ENCODE data around the gene CLCN7. TPM values are rescaled to one million over a fixed set of nuclear protein-coding genes. Genes with fewer than 3 reads are reported as not detected.
"Not testable (repeated sequence)": the region's sequence is repeated elsewhere in the genome, so short reads cannot be mapped to it uniquely, and the experiment has no call there.

The CLCN7 gene
- polyA plus RNA-seq, 6 donors from 2014 or later = 48.6 to 92.2 (median 61.4) TPM

GRCh38 chr16:1470481-1471251, 4.2 kb downstream of the CLCN7 start:
- Mint-ChIP-seq H3K36me3 (no peaks in the 10 kb centered on the region), H3K9me3 (no peaks in the 10 kb centered on the region), H3K27ac (peak overlapping the region; percentile 93 to 98 (median 96)), H3K27me3 (no peaks in the 10 kb centered on the region), H3K4me1 (peaks cover 38 to 67% (median 50%) of the 10 kb centered on the region in 3 donors), H3K4me3 (peak overlapping the region; percentile 54 to 91 (median 83))
- ATAC-seq (ENCODE audit: low read depth in 2 of 2) (no peak), DNase-seq (no peak)

GRCh38 chr16:1469693-1470201, 5.1 kb downstream of the CLCN7 start:
- Mint-ChIP-seq H3K4me1 (peaks cover 38 to 63% (median 54%) of the 10 kb centered on the region in 3 donors), H3K9me3 (no peaks in the 10 kb centered on the region), H3K27ac (peak overlapping the region; percentile 89 to 99 (median 96)), H3K4me3 (peak overlapping the region; percentile 35 to 91 (median 84)), H3K27me3 (no peaks in the 10 kb centered on the region), H3K36me3 (no peaks in the 10 kb centered on the region)
- peak; percentile 46 for DNase-seq
- peak; percentile 41 to 67 for ATAC-seq (ENCODE audit: low read depth in 2 of 2)

- not testable (repeated sequence) for H3K27me3 Mint-ChIP-seq; H3K36me3 Mint-ChIP-seq; H3K9me3 Mint-ChIP-seq; DNase-seq; ATAC-seq (ENCODE audit: low read depth in 2 of 2)
- peaks cover 36 to 64% (median 55%) of the 10 kb centered on the region in 3 donors for H3K4me1 Mint-ChIP-seq
- peak overlapping the region in 7 of 8 donors; percentile 35 to 91 (median 81) for H3K4me3 Mint-ChIP-seq
- peak overlapping the region in 5 of 6 donors; percentile 92 to 99 (median 95) for H3K27ac Mint-ChIP-seq
These were observed 5.7 kb downstream of the CLCN7 start for GRCh38 chr16:1469141-1469540.

- Mint-ChIP-seq H3K27me3 (no peaks in the 10 kb centered on the region), H3K36me3 (no peaks in the 10 kb centered on the region), H3K4me3 (peak overlapping the region in 1 of 8 donors; percentile 44), H3K4me1 (peaks cover 34 to 61% (median 55%) of the 10 kb centered on the region in 3 donors), H3K27ac (peak overlapping the region; percentile 24 to 94 (median 60)), H3K9me3 (no peaks in the 10 kb centered on the region)
- DNase-seq = no peak
- ATAC-seq (ENCODE audit: low read depth in 2 of 2) = no peak
These were observed 6.4 kb downstream of the CLCN7 start for GRCh38 chr16:1468426-1468810.

GRCh38 chr16:1466968-1467521, 7.8 kb downstream of the CLCN7 start:
- no peak for ATAC-seq (ENCODE audit: low read depth in 2 of 2)
- H3K27ac Mint-ChIP-seq = peak overlapping the region in 3 of 6 donors; percentile 38 to 94 (median 90)
- H3K36me3 Mint-ChIP-seq = no peaks in the 10 kb centered on the region

GRCh38 chr16:1466054-1466453, 8.8 kb downstream of the CLCN7 start:
- no peaks in the 10 kb centered on the region for H3K9me3 Mint-ChIP-seq
- H3K27me3 Mint-ChIP-seq = no peaks in the 10 kb centered on the region
- peak overlapping the region in 1 of 6 donors; percentile 94 for H3K27ac Mint-ChIP-seq
- no peak overlapping the region for H3K4me3 Mint-ChIP-seq
- no peaks in the 10 kb centered on the region for H3K36me3 Mint-ChIP-seq
- DNase-seq (no peak), ATAC-seq (ENCODE audit: low read depth in 2 of 2) (no peak)
- H3K4me1 Mint-ChIP-seq = peaks cover 20 to 47% (median 33%) of the 10 kb centered on the region in 3 donors

More at GRCh38 chr16:1466968-1467521, 7.8 kb downstream of the CLCN7 start:
- DNase-seq = no peak
- no peak overlapping the region for H3K4me3 Mint-ChIP-seq
- no peaks in the 10 kb centered on the region for H3K27me3 Mint-ChIP-seq
- H3K4me1 Mint-ChIP-seq = peaks cover 29 to 55% (median 43%) of the 10 kb centered on the region in 3 donors
- H3K9me3 Mint-ChIP-seq = no peaks in the 10 kb centered on the region

- Mint-ChIP-seq H3K4me3 (no peak overlapping the region), H3K27me3 (no peaks in the 10 kb centered on the region), H3K36me3 (no peaks in the 10 kb centered on the region), H3K4me1 (peaks cover 14 to 42% (median 28%) of the 10 kb centered on the region in 3 donors), H3K9me3 (no peaks in the 10 kb centered on the region), H3K27ac (peak overlapping the region in 1 of 6 donors; percentile 94)
- no peak for DNase-seq
- no peak for ATAC-seq (ENCODE audit: low read depth in 2 of 2)
These were observed 9.3 kb downstream of the CLCN7 start for GRCh38 chr16:1465567-1465915.

GRCh38 chr16:1464894-1465566, 9.8 kb downstream of the CLCN7 start:
- H3K36me3 Mint-ChIP-seq = no peaks in the 10 kb centered on the region
- H3K4me1 Mint-ChIP-seq = peaks cover 15 to 40% (median 24%) of the 10 kb centered on the region in 3 donors
- H3K9me3 Mint-ChIP-seq = no peaks in the 10 kb centered on the region
- ATAC-seq (ENCODE audit: low read depth in 2 of 2) (no peak), DNase-seq (no peak)
- peak overlapping the region in 1 of 8 donors; percentile 52 for H3K4me3 Mint-ChIP-seq
- H3K27ac Mint-ChIP-seq = peak overlapping the region in 1 of 6 donors; percentile 100
- H3K27me3 Mint-ChIP-seq = no peaks in the 10 kb centered on the region

- peaks cover 15 to 37% (median 23%) of the 10 kb centered on the region in 3 donors for H3K4me1 Mint-ChIP-seq
- no peak overlapping the region for H3K4me3 Mint-ChIP-seq
- peak overlapping the region in 4 of 6 donors; percentile 57 to 100 (median 81) for H3K27ac Mint-ChIP-seq
- DNase-seq (no peak), ATAC-seq (ENCODE audit: low read depth in 2 of 2) (no peak)
- no peaks in the 10 kb centered on the region for H3K27me3 Mint-ChIP-seq
- H3K9me3 Mint-ChIP-seq = no peaks in the 10 kb centered on the region
- H3K36me3 Mint-ChIP-seq = peaks cover 0 to 2% of the 10 kb centered on the region in 2 donors
These were observed 10.5 kb downstream of the CLCN7 start for GRCh38 chr16:1464196-1464893.

GRCh38 chr16:1461146-1461545, 13.7 kb downstream of the CLCN7 start:
- H3K9me3 Mint-ChIP-seq = no peaks in the 10 kb centered on the region
- peak overlapping the region in 5 of 6 donors; percentile 78 to 100 (median 95) for H3K27ac Mint-ChIP-seq
- peak overlapping the region in 1 of 8 donors; percentile 9 for H3K4me3 Mint-ChIP-seq
- H3K36me3 Mint-ChIP-seq = peaks cover 0 to 10% of the 10 kb centered on the region in 2 donors
- DNase-seq (no peak), ATAC-seq (ENCODE audit: low read depth in 2 of 2) (no peak)
- H3K27me3 Mint-ChIP-seq = no peaks in the 10 kb centered on the region
- peaks cover 19 to 42% (median 26%) of the 10 kb centered on the region in 3 donors for H3K4me1 Mint-ChIP-seq

- H3K4me3 Mint-ChIP-seq = no peak overlapping the region
- peaks cover 19 to 43% (median 26%) of the 10 kb centered on the region in 3 donors for H3K4me1 Mint-ChIP-seq
- peak overlapping the region in 4 of 6 donors; percentile 96 to 100 (median 100) for H3K27ac Mint-ChIP-seq
- H3K27me3 Mint-ChIP-seq = no peaks in the 10 kb centered on the region
- ATAC-seq (ENCODE audit: low read depth in 2 of 2) = no peak
- DNase-seq = no peak
- peaks cover 0 to 10% of the 10 kb centered on the region in 2 donors for H3K36me3 Mint-ChIP-seq
- H3K9me3 Mint-ChIP-seq = no peaks in the 10 kb centered on the region
These were observed 14.2 kb downstream of the CLCN7 start for GRCh38 chr16:1460602-1461138.

- Mint-ChIP-seq H3K27ac (peak overlapping the region; percentile 96 to 100 (median 100)), H3K27me3 (no peaks in the 10 kb centered on the region), H3K4me1 (peaks cover 19 to 43% (median 24%) of the 10 kb centered on the region in 3 donors), H3K36me3 (peaks cover 0 to 10% of the 10 kb centered on the region in 2 donors), H3K9me3 (no peaks in the 10 kb centered on the region), H3K4me3 (peak overlapping the region in 5 of 8 donors; percentile 39 to 88 (median 63))
- DNase-seq (no peak), ATAC-seq (ENCODE audit: low read depth in 2 of 2) (no peak)
These were observed 14.9 kb downstream of the CLCN7 start for GRCh38 chr16:1459967-1460366.
